T-helper 2 cell treated with Interferon-gamma antibody and Interleukin-4, amounts not matched to agents 100 ng/mL and 5 ng/mL, for 36 hours (primary cell): Measurements from ENCODE around the gene ERMP1. TPM values are rescaled to one million over a fixed set of nuclear protein-coding genes. Genes with fewer than 3 reads are reported as not detected.

Experiments used
- intact Hi-C: fragments of 100-400 bp; cut with micrococcal nuclease; formaldehyde crosslinking; loops from one replicate; pipeline ENCODE4 v1.15.1; 2023
- total RNA-seq: library from RNA; stranded (reverse); gene quantifications from 2 replicates; pipeline ENCODE4 v1.2.3, GENCODE V29; 2022

Gene ERMP1
- total RNA-seq, 1 donor from 2014 or later, result 37.6 TPM

- intact Hi-C loops, result no loop called here
These were observed 25.0 kb upstream of the ERMP1 start for GRCh38 chr9:5857928-5858327.

- intact Hi-C loops, result loop anchor here (5.0 kb wide), 1 partner anchor 903 kb away; the partner anchor contains the start of gene KDM4C
These were observed 21.3 kb upstream of the ERMP1 start for GRCh38 chr9:5854063-5854790.

GRCh38 chr9:5853617-5854016 is 20.7 kb upstream of the ERMP1 start:
- intact Hi-C loops, result loop anchor here (2.0 to 5.0 kb wide), 2 partner anchors 15 to 904 kb away; partner anchors contain the start of gene KDM4C

- intact Hi-C loops, result loop anchor here (2.0 to 5.0 kb wide), 2 partner anchors 16 to 904 kb away; partner anchors contain the start of gene KDM4C
These were observed 20.1 kb upstream of the ERMP1 start for GRCh38 chr9:5852987-5853386.

- intact Hi-C loops, result loop anchor here (1.0 to 5.0 kb wide), 3 partner anchors 10 to 906 kb away; partner anchors contain the start of genes ERMP1 and KDM4C
These were observed 18.5 kb upstream of the ERMP1 start for GRCh38 chr9:5851445-5851844.

GRCh38 chr9:5850724-5851122 is 17.8 kb upstream of the ERMP1 start:
- intact Hi-C loops, result loop anchor here (1.0 to 5.0 kb wide), 3 partner anchors 9 to 907 kb away; partner anchors contain the start of genes ERMP1 and KDM4C

GRCh38 chr9:5848372-5848882 is 15.5 kb upstream of the ERMP1 start:
- intact Hi-C loops, result no loop called here

- intact Hi-C loops, result no loop called here
These were observed 13.6 kb upstream of the ERMP1 start for GRCh38 chr9:5846501-5846921.

GRCh38 chr9:5846096-5846495 is 13.2 kb upstream of the ERMP1 start:
- intact Hi-C loops, result no loop called here

- intact Hi-C loops, result loop anchor here (2.0 kb wide), 2 partner anchors 34 to 216 kb away; partner anchors contain the start of gene RIC1
These were observed 12.2 kb upstream of the ERMP1 start for GRCh38 chr9:5845157-5845531.

GRCh38 chr9:5843794-5844471 is 11.0 kb upstream of the ERMP1 start:
- intact Hi-C loops, result loop anchor here (2.0 to 5.0 kb wide), 5 partner anchors 35 to 568 kb away; partner anchors contain the start of genes CD274, PLGRKT, RIC1 and UHRF2

GRCh38 chr9:5842929-5843793 is 10.2 kb upstream of the ERMP1 start:
- intact Hi-C loops, result loop anchor here (5.0 kb wide), 3 partner anchors 391 to 569 kb away; partner anchors contain the start of genes CD274, PLGRKT and UHRF2

GRCh38 chr9:5841771-5842573 is 9.1 kb upstream of the ERMP1 start:
- intact Hi-C loops, result loop anchor here (1.0 to 5.0 kb wide), 5 partner anchors 9 to 570 kb away; partner anchors contain the start of genes CD274, ERMP1, PLGRKT and UHRF2

- intact Hi-C loops, result loop anchor here (1.0 to 5.0 kb wide), 5 partner anchors 7 to 572 kb away; partner anchors contain the start of genes CD274, ERMP1, PLGRKT and UHRF2
These were observed 7.9 kb upstream of the ERMP1 start for GRCh38 chr9:5840788-5841187.

GRCh38 chr9:5839572-5839902 is 6.6 kb upstream of the ERMP1 start:
- intact Hi-C loops, result no loop called here

GRCh38 chr9:5838884-5839571 is 6.1 kb upstream of the ERMP1 start:
- intact Hi-C loops, result no loop called here

GRCh38 chr9:5835808-5836207 is 2.9 kb upstream of the ERMP1 start:
- intact Hi-C loops, result no loop called here

GRCh38 chr9:5834214-5834613 is 1.3 kb upstream of the ERMP1 start:
- intact Hi-C loops, result loop anchor here (5.0 kb wide), 1 partner anchor 113 kb away; no protein-coding TSS in a partner anchor

- intact Hi-C loops, result loop anchor here (2.0 to 5.0 kb wide), 4 partner anchors 19 to 177 kb away; a partner anchor contains a TSS
These were observed 813 bp downstream of the ERMP1 start for GRCh38 chr9:5832071-5832537.
